ENCODE measurements around the gene CHMP4A. TPM values are rescaled to one million over a fixed set of nuclear protein-coding genes. Genes with fewer than 3 reads are reported as not detected.

The CHMP4A gene
- total and polyA plus RNA-seq, 2 experiments from 2014 or later = 31.0 to 51.1 TPM

DNA sequence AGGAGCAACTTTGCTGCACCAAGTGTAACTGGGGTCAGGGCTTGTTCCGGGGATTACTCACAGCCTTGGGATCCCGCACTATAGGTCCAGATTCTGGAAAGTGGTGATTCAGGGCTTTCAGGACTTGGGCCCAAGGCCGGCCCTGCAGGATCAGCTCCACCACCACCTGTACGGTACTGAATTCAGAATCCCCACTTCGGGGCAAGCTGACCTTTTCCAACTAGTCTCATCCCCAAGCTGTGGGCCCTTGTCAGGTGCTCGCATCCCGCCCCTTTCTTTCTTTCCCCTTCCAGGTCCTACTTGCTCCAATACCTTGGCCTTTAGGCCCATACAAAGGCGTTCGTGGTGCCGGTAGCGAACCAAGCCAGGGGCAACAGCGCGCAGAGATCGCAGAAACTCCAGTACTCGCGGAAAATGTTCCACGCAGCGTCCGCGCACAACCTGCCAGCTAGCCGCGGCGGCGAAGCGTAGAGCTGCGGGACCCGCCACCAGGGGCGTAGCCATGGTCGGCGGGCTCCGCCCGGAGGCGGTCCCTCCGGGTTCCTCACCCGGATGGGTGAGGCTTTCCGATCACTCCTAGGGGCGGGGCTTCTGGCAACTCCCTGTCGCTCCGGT lies 28.6 kb upstream of the CHMP4A start:
- TF ChIP-seq, protein P1, sequence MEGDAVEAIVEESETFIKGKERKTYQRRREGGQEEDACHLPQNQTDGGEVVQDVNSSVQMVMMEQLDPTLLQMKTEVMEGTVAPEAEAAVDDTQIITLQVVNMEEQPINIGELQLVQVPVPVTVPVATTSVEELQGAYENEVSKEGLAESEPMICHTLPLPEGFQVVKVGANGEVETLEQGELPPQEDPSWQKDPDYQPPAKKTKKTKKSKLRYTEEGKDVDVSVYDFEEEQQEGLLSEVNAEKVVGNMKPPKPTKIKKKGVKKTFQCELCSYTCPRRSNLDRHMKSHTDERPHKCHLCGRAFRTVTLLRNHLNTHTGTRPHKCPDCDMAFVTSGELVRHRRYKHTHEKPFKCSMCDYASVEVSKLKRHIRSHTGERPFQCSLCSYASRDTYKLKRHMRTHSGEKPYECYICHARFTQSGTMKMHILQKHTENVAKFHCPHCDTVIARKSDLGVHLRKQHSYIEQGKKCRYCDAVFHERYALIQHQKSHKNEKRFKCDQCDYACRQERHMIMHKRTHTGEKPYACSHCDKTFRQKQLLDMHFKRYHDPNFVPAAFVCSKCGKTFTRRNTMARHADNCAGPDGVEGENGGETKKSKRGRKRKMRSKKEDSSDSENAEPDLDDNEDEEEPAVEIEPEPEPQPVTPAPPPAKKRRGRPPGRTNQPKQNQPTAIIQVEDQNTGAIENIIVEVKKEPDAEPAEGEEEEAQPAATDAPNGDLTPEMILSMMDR (IDR thresholded peaks at IDR 0.05; ENCODE audit: low read depth, low read length) = peak; percentile 42
- Histone ChIP-seq H3K4me3 (peak overlapping the region; percentile 58), H3K4me1 (ENCODE audit: low read depth) (no peaks in the 10 kb centered on the region), H3K27ac (peak overlapping the region; percentile 98), H3K9me3 (ENCODE audit: low read depth) (no peaks in the 10 kb centered on the region), H3K27me3 (no peaks in the 10 kb centered on the region), H3K36me3 (peaks cover 9% of the 10 kb centered on the region)
- DNase-seq (ENCODE audit: low read depth in 1 of 2, low spot score in 1 of 2) = peak; percentile 94

DNA sequence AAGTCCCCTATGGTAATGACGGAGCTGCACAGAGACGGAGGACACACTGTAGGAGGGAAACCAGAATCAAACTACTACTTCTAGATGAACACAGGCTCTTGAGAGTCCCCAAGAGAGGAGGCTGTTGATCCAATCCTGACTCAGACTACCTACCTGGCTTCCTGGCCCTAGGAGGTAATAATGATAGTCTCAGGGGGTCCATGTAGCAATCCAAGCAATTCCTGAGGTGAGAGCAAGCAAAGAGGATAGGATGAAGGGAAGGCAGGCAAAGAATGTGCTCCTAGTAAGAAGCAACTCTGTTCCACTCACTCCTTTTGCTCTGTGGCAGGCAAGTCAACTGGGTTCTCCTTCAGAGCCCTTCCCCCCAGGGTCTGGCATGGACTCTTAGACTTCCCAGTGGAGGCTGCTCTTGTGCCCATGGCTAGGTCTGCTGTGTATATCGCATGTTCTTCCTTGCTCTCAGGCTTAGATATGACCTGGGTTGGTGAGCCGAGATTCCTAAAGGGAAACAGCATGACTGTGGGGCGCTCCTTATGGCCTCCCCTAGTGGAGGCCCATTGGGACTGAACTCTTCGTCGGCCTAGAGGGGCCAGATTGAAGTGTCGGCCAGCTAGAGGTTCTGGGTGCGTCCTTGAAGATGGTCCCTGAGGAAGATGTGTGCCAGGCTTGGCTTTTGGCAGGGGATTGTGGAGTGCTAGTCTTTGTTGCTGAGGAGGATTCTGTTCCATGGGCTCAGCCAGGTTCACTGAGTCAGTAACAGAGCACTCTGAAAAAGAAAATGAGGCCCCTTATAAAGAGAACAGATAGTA lies 27.0 kb upstream of the CHMP4A start:
- Histone ChIP-seq H3K36me3 (peaks cover 23% of the 10 kb centered on the region), H3K9me3 (ENCODE audit: low read depth) (no peaks in the 10 kb centered on the region), H3K4me3 (no peak overlapping the region), H3K27me3 (no peaks in the 10 kb centered on the region), H3K4me1 (ENCODE audit: low read depth) (no peaks in the 10 kb centered on the region), H3K27ac (no peak overlapping the region)
- TF ChIP-seq, protein P1 (IDR thresholded peaks at IDR 0.05; ENCODE audit: low read depth, low read length) = no peak
- DNase-seq (ENCODE audit: low read depth in 1 of 2, low spot score in 1 of 2) = no peak

DNA sequence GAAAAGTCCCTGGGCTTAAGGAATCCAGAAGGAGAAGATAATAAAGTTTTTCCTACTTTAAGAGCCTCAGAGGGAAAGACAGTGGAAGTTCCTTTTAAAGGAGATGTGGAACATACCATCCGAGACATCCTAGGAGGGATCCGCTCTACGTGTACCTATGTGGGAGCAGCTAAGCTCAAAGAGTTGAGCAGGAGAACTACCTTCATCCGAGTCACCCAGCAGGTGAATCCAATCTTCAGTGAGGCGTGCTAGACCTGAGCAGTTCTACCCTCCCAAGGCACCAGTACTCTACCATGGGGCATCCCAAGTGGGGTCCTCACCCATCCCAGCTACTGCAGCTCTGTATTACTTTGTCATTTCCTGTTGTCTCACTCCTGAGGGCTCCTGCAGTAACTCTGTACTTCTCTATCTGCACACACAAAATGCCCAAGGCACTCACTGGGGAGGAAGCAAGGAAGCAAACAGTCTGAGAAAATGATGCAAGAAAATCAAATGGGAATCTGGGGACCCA lies 25.3 kb upstream of the CHMP4A start:
- no peak overlapping the region for H3K4me3 ChIP-seq
- no peaks in the 10 kb centered on the region for H3K27me3 ChIP-seq
- TF ChIP-seq, protein P1 (IDR thresholded peaks at IDR 0.05; ENCODE audit: low read depth, low read length) = no peak
- H3K27ac ChIP-seq = no peak overlapping the region
- H3K4me1 ChIP-seq (ENCODE audit: low read depth) = peaks cover 2% of the 10 kb centered on the region
- no peaks in the 10 kb centered on the region for H3K9me3 ChIP-seq (ENCODE audit: low read depth)
- DNase-seq (ENCODE audit: low read depth in 1 of 2, low spot score in 1 of 2) = no peak
- H3K36me3 ChIP-seq = peaks cover 23% of the 10 kb centered on the region

DNA sequence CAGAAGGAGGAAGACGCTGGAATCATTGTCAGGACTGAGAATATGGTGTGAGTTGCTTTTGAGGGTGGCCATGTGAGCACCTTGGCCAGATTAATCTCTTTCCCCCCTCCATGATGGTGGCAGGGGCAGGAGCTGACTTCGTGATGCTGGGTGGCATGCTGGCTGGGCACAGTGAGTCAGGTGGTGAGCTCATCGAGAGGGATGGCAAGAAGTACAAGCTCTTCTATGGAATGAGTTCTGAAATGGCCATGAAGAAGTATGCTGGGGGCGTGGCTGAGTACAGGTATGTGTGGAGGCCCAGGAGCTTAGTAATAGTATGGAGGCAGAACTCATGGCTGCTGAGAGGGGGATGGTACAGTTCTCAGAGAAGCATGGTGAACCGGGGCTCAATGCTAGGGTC lies 24.8 kb upstream of the CHMP4A start:
- Histone ChIP-seq H3K4me1 (ENCODE audit: low read depth) (peaks cover 6% of the 10 kb centered on the region), H3K9me3 (ENCODE audit: low read depth) (no peaks in the 10 kb centered on the region), H3K36me3 (peaks cover 23% of the 10 kb centered on the region), H3K4me3 (no peak overlapping the region), H3K27me3 (no peaks in the 10 kb centered on the region), H3K27ac (no peak overlapping the region)
- TF ChIP-seq, protein P1 (IDR thresholded peaks at IDR 0.05; ENCODE audit: low read depth, low read length) = no peak
- DNase-seq (ENCODE audit: low read depth in 1 of 2, low spot score in 1 of 2) = no peak

DNA sequence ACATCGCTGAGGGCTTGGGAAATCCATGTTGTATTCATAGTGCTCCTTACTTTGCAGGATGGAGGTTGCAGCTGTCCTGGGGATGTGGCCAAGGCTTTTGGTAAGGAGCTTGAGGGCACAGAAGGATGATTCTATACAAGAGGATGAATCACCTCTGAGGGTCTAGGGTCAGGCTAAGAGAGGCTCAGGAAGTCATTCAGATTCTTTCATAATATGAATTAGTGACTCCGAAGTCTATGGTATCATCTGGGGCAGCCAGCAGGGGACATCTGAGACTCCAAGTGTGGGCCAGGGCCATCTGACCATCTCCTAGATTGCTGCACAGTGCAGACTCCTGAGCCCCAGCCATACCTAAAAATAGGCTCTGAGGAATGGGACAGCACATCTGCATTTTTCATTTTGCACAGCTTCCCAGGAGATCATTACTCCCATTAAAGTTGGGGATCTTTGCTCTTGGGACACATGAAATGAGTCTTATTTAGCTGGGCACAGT lies 24.2 kb upstream of the CHMP4A start:
- Histone ChIP-seq H3K9me3 (ENCODE audit: low read depth) (no peaks in the 10 kb centered on the region), H3K27ac (no peak overlapping the region), H3K36me3 (peaks cover 23% of the 10 kb centered on the region), H3K4me3 (no peak overlapping the region), H3K27me3 (no peaks in the 10 kb centered on the region), H3K4me1 (ENCODE audit: low read depth) (peaks cover 7% of the 10 kb centered on the region)
- DNase-seq (ENCODE audit: low read depth in 1 of 2, low spot score in 1 of 2) = no peak
- TF ChIP-seq, protein P1 (IDR thresholded peaks at IDR 0.05; ENCODE audit: low read depth, low read length) = no peak
